NCI-H82 (cell line): ENCODE measurements around the gene CACHD1.

Source experiments
- DNase-seq: peaks from one replicate; lab custom pipeline; 2025; lab: John Stamatoyannopoulos, UW

The CACHD1 gene

DNA sequence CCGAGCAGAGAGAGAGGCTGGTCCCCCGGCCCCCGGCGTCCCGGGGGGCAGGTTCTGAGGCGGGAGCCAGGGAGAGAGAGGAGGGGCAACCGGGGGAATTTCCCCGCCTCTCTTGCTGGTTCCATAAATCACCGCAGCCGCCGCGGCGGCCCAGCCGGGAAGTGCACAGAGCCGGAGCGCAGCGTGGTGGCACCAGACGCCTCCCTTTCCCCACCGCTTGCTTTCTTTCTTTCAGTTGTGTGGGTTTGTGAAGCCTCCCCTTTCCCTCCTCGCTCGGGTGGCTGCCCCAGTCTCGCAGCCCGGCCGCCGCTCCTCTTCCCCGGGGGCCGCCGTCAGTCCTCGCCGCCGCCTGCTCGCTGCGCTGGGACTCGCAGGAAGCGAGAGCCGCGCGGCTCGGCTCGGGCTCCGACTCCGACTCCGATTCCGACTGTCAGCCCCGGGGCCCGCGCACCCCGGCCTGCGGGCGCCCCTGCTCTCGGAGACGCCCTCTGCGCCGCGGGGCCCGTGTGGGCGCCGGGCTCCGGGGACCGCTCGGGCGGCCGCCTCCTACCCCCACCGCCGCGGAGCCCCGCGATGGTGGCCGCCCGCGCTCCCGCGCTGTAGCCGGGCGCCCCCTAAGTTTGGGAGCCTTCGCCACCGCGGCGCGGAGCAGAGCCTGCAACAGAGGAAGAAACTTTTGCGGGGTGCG, at the start of gene CACHD1:
Gene CACHD1 (plus strand): TSS at position 153 of the 688 bp plus-strand sequence. CDS start 616 bp downstream, outside the sequence.
- peak; percentile 93 for DNase-seq

DNA sequence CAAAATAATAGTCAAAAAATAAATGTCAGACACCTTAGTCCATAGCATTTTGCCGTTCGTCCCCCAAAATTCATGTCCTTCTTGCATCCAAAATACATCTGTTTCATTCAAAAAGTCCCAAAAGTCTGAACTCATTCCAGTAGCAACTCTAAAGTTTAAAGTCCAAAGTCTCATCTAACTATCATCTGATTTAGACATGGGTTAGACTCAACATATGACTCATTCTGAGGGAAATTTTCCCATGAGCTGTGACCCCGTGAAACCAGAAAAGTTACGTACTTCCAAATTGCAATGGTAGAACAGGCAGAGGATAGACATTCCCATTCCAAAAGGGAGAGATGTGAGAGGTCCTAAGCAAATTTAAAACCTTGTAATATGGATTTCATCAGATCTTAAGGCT, 48.6 kb upstream of the CACHD1 start:
- no peak for DNase-seq

DNA sequence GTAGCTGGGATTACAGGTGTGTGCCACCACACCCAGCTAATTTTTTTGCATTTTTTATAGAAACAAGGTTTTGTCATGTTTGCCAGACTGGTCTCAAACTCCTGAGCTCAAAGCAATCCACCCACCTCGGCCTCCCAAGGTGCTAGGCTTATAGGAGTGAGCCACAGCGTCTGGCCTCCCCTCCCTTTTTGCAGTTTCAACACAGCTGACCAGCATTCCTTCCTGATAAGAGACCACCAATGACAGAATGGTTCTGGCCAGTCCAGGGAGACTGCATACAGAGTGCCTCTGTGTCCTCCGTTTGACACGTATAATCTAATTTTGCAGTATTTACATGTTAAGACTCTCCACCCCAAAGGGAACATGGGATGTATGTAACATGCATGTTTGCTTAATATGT, 46.4 kb upstream of the CACHD1 start:
- no peak for DNase-seq

- no peak for DNase-seq
These were observed 45.5 kb upstream of the CACHD1 start for GRCh38 chr1:64424412-64424811.

- no peak for DNase-seq
These were observed 44.4 kb upstream of the CACHD1 start for GRCh38 chr1:64425521-64425920.

DNA sequence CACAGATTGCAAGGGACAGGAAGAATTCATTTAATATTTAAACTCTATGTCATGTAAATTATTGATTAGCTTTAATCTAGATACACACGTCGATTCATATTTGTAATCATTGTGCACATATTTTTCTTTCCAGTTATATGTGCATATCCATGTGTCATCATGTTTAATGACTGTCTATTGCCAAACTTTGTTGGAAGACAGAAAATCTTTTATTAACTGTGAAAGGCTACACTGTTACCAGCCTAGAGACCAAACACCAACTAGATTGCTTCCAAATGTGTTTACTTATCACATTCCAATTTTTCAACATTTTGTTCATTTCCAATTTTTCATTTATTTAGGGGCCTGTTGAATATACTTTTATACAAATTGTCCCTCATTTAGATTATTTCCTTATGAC, 43.2 kb upstream of the CACHD1 start:
- no peak for DNase-seq

GRCh38 chr1:64427879-64428278, 42.0 kb upstream of the CACHD1 start:
- no peak for DNase-seq

GRCh38 chr1:64433308-64433707, 36.6 kb upstream of the CACHD1 start:
- no peak for DNase-seq

- peak; percentile 63 for DNase-seq
These were observed 36.2 kb upstream of the CACHD1 start for GRCh38 chr1:64433747-64434146.

DNA sequence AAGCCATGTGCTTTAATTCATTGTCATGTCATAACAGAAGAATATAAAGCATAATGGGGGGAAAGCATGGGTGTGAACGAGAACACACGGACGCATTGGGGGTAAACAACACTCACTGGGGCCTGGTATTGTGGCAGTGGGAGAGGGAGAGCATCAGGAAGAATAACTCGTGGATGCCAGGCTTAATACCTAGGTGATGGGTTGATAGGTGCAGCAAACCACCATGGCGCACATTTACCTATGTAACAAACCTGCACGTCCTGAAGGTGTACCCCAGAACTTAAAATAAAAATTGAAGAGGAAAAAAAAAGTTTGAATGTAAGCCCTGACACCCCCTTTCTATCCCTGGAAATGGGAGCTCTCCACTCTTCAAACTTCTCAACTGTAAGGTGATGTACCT, 34.9 kb upstream of the CACHD1 start:
- DNase-seq = peak; percentile 30

DNA sequence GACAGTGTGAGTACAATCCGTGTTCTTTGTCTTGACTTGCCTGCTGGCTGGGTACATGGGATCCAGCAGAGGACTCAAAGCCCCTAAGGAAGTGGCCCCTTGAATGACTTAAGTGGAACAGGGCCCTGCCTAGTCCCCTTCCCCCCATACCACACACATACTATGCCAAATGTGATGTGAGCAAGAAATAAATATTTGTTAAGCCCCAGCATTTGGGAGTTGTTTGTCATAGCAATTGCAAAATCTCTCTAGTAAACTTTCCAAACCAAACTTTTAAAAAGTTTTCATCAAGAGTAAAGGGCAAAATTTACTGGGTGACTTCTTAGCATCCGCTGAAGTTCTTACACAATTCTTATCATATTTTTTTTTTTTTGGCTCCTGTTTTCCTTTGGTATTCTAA, 32.5 kb upstream of the CACHD1 start:
- DNase-seq = no peak

DNA sequence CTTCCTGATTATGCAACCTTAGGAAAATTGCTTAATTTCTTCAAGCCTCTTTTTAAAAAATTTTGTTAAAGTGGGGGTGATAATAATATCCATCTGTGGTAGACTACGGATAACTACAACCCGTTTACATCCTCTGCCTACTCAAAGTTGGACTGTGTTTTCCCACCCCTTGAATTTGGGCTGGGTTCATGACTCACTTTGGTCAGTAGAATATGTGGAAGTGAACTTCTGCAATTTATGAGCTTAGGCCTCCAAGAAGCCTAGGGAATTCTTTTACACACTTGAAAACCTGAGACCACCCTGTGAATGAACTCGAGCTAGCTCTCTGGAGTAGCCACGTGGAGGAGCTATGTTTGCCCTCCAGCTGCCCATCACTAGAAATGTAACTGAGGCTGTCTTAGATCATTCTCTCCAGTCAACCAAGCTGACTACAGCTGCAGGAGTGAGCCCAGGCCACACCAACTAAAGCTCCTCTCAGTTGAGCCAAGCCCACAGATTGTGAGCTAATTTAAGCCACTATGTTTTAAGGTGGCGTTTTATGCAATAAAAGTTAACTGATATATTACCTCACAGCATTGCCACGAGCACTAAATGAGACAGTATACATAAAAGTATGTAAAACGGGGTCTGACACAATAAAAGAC, 29.6 kb upstream of the CACHD1 start:
- no peak for DNase-seq

DNA sequence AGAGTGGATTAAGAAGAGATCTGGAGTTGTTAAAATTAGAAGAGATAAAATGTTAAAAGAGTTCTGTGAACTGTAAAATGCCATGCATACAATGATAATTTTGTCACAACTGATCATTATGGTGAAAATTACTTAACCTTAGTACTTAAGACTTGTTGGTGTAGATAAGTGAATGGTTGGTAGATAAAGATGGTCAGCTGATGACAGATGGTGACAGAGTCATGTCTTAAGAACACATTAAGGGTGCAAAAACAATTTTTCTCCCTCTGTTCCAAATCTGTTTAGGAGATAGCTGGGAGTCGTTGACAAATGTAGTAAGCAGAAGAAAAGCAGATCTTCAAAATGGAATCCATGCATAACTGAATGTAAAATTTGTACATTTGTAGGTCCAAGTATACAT, 18.5 kb upstream of the CACHD1 start:
- no peak for DNase-seq

DNA sequence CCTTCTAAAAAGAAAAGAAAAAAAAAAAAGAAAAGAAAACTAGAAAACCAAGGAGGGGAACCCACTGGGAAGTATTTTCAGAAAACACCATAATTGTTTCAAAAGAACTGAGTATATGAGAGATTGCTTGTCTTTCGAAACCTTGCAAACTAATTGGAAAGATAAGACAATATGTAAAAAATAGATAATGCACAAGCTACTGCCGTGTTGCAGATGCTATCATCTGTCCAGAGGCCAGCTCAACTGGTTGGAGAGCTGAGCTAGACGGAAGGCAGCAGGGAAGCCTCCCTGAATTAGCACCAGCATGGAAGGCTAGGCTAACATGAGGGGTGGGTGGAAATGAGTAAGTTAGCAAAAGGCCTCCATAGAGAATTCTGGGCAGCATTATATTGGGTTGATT, 16.2 kb upstream of the CACHD1 start:
- no peak for DNase-seq

- DNase-seq = no peak
These were observed 11.0 kb upstream of the CACHD1 start for GRCh38 chr1:64458915-64459314.

- DNase-seq = no peak
These were observed 10.2 kb upstream of the CACHD1 start for GRCh38 chr1:64459743-64460142.

DNA sequence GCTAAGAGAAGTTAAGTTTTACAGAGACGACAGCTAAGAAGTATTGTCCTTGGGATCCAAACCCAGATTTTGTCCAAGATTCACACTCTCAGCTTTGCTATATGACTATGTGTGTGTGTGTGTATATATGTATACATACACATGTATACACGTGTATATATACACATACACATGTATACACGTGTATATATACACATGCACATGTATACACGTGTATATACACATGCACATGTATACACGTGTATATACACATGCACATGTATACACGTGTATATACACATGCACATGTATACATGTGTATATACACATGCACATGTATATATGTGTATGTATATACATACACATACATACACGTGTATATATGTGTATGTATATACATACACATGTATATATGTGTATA, 3.9 kb upstream of the CACHD1 start:
- DNase-seq = no peak

DNA sequence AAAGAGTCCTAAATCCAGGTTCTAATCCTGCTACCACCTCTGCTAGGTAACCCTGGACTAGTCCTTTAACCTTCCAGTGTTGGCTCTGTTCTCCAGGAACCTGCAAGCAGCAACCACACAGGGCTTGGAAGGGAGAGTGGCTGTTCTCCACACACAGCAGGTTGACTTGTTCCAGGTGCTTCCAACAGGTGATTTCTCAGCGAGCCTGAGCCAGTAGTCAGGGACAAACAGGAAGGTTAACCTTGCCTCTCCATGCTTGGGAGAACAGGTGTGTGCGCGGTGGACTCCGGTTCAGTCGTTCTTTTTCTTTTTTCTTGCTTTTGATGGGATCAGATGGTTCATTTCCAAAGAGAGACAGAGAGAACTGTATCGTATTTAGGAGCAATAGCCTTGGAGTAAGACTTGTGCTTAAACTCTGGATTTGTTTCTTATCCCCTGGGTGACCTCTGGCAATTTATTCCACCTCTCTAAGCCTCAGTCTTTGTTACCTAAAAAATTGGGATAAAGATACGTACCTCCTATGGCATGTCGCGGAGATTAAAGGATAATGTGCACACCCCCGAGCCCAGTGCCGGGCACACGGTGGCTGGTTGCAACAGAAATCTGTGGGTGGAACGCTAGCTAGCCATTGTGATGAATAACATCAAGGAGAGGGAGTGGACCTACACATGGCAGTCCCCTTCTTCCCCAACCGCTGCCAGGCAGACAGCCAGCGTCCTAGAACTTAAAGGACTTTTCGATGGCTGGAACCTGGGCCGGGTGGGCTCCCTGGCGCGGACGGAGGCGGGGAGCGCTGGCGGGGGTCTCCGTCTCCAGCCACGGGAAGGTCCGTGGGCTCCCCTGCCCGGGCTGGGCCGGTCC, 583 bp upstream of the CACHD1 start:
- peak; percentile 63 for DNase-seq

DNA sequence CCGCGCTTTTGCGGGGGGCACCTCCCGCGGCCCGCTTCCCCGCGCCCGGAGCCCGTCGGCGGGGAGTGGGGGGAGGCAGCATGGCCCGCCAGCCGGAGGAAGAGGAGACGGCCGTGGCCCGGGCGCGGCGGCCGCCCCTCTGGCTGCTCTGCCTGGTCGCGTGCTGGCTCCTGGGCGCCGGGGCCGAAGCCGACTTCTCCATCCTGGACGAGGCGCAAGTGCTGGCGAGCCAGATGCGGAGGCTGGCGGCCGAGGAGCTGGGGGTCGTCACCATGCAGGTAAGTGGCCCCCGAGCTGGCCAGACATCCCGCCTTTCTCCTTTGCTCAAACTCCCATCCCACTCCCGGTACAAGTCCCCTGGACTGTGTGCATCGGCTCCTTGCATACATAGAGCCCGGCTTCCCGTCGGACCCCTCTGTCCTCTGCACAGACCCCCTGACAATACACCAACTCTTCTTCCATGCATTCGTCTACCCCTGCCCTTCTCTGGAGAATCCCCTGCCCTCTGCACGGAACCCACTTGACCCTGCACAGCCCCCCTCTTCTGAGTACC, 812 bp downstream of the CACHD1 start:
- peak; percentile 57 for DNase-seq

DNA sequence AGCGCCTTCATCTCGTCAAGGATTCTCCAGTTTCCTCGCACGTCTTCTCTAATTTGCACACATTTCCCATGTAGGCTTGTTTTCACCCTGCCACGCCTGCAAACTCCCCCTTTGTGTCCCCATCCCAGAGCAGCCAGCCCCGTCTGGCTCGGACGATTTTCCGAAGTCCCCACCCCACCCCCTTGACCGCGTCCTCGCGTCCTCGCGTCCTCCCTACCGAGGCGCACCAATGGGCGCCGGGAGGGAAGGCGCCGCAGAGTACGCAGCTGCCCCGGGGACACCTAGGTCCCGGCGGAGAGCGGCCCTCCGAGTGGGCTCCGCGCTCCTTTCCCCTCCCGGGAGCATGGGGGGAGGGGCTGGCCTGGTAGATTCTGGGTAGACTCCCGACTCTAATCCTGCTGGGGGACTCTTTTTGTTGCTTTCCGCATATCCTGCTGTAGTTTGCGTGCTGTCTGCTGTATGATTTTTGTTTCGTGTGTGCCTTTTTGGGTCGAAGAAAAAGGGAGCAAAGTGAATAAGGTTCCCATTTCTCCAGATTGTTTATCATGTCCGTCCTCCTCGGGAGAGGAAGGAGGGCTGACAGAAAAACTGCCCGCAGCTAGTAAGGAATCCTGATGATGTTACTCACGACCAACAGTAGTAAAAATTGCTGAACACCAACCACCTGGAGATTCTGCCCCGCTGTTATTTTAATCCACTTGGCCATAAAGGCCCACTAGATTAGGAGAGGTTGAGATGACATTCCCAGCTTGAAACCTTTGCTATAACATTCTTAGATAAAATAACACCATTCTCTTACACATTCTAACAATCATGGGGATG, 1.5 kb downstream of the CACHD1 start:
- DNase-seq = peak; percentile 76

- DNase-seq = no peak
These were observed 2.1 kb downstream of the CACHD1 start for GRCh38 chr1:64472040-64472376.

DNA sequence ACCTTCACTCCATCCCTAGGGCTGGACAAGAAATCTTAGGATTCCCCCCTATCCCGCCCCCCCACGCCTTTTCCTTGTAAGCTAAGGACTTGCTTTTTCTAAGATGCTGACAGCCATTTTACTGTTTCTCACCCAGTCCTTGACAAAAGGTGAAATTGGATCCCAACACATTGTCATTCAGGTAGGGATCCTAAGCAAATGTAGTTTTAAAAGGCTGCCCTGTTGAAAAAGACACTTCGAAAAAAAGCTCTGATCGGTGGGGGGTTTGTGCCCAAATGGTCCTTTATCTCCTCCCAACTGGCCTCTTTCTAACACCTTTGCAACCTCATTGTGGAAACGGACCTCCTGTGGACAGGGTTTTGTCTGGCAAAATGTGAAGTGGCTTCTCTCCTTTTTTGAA, 2.9 kb downstream of the CACHD1 start:
- DNase-seq = no peak
